Pons (tissue), 1 donor: ENCODE data around the gene CYP2C8.
"Not testable (repeated sequence)": the region's sequence is repeated elsewhere in the genome, so short reads cannot be mapped to it uniquely, and the experiment has no call there.

Experiments used
- DNase-seq: peaks from one replicate; pipeline ENCODE4 v3.0.0-alpha.2; 2016; ENCODE audit warnings: low spot score

Gene CYP2C8

DNA sequence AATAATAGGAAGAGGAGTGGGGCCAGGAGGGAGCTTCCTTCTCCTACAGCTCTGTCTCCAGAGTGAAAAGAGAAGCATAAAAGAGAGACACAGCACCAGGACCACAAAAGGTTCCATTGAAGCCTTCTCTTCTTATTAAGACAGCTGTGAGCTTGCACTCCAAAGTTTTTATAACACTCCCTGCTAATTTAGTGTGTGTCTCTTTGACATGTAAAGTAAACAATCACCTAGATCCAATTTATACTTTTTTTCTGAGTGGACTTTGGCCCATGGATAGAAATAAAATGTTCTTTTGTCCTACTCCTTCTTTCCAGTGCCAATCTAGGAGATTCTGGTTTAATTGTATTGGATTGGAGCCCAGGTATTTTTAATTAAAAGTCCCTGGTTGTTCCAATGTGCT lies at the start of gene CYP2C8:
Gene CYP2C8 (minus strand): TSS at position 212 of the 400 bp plus-strand sequence. CDS start 95 bp downstream, at position 117.
- DNase-seq: no peak

DNA sequence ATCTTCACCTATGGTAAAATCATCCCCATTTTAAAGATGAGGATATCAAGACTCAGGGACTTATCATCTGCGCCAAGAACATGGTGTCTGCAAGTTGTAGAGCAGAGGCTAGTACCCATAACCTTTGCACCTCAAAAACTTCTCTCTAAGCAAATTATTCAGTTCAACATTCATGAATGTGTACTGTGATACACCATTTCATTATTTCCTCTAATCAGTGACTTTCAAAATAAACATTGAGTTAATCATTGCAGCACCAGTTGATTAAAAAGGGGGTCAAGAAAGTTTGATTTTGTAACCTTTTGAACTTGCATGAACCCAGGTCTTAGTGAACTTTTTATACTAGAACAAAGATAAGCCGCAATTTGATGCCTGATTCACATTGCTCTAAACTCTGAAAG lies 47.6 kb upstream of the CYP2C8 start:
- DNase-seq: no peak

DNA sequence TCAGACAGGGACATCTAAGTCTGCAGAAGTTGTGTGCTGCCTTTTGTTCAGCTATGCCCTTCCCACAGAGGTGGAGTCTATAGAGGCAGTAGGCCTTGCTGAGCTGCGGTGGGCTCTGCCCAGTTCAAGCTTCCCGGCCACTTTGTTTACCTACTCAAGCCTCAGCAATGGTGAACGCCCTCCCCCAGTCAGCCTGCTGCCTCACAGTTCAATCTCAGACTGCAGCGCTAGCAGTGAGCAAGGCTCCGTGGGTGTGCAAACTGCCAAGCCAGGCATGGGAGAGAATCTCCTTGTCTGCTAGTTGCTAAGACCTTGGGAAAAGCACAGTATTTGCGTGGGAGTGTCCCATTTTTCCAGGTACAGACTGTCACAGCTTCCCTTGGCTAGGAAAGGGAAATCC lies 41.5 kb upstream of the CYP2C8 start:
- DNase-seq: not testable (repeated sequence)

DNA sequence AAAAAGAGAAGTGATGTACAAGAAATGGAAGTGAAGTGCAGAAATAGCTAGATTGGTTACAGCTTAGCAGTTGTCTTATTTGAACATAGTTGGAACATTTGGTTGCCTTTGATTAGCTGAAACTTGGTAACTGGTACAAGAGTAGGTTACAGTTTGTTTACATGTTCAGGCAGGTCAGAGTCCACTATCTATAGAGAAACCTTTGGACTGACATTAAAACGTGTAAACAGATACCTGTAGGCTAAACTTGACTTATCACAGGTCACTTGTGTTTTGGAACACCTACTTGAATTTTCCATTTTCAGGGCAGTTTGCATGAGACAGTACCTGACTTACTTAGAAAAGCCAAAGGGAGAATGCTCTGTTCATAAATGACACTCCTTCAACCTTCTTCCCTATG lies 28.5 kb upstream of the CYP2C8 start:
- no peak for DNase-seq

DNA sequence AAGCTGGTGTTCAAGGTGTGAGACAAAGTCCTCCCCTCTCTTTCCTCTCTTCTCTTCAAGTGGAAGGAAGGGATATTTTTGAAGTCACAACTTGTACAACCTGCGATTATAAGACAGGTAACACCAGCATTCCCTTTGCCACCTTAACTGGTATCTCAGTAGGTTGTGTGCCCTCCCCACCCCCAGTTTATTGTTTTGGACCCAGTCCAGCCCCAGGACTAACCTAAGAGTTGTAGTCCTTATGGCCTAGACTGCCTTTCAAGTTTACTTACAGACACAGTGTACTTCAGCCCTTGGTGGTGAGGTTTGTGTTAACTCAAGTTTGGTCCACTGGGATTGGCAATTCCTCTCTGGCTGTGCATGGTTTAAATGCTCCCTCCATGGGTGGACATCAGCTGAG lies 26.8 kb upstream of the CYP2C8 start:
- DNase-seq: no peak

DNA sequence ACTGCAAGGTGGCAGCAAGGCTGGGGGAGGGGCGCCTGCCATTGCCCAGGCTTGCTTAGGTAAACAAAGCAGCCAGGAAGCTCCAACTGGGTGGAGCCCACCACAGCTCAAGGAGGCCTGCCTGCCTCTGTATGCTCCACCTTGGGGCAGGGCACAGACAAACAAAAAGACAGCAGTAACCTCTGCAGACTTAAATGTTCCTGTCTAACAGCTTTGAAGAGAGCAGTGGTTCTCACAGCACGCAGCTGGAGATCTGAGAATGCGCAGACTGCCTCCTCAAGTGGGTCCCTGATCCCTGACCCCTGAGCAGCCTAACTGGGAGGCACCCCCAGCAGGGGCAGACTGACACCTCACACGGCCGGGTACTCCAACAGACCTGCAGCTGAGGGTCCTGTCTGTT lies 10.3 kb upstream of the CYP2C8 start:
- DNase-seq: not testable (repeated sequence)

DNA sequence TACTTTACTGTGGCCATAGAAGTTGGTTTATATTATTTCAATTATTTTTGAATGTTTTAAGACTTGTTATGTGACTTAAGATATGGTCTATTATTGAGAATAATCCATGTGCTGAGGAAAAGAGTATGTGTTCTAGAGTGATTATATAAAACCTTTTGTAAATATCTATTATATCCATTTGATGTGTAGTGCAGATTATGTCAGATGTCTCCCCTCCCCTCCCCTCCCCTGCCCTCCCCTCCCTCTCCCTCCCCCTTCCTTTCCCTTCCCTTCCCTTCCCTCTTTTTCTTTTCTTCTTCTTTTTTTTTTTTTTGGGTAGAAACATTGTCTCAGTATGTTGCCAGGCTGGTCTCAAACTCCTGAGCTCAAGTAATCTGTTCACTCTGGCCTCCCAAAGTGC lies 8.3 kb upstream of the CYP2C8 start:
- DNase-seq: no peak

DNA sequence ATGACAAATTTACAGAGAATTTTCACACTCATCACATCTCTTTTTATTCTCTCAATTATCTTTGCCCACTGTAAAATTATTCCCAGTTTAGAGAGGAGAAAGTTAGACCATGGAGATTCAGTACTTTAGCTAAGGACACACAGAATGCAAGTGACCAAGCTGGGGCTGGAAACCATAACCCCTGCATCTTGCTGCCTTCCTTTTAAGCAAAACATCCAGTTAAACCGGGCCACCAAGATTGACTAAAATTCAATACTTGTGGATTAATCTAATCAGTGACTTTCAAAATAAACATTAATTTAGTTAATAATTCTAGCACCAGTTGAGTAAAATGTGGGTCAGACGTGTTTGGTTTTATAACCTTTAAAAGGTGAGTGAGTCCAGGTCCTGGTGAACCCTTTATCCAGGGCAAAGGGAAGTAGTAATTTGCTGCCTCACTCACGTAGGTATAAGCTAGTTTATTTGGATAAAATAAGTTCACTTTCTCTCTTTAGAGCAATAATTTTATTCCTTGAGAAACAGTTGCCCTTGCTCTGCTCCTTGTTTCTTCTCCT lies 1.9 kb upstream of the CYP2C8 start:
- no peak for DNase-seq

DNA sequence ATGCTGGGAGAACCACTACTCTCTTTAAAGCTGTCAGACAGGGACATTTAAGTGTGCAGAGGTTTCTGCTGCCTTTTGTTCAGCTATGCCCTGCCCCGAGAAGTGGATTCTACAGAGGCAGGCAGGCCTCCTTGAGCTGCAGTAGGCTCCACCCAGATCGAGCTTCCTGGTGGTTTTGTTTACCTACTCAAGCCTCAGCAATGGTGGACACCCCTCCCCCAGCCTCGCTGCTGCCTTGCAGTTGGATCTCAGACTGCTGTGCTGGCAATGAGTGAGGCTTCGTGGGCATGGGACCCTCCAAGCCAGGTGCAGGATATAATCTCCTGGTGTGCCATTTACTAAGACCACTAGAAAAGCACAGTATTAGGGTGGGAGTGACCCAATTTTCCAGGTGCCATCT lies 5.2 kb downstream of the CYP2C8 start:
- not testable (repeated sequence) for DNase-seq

DNA sequence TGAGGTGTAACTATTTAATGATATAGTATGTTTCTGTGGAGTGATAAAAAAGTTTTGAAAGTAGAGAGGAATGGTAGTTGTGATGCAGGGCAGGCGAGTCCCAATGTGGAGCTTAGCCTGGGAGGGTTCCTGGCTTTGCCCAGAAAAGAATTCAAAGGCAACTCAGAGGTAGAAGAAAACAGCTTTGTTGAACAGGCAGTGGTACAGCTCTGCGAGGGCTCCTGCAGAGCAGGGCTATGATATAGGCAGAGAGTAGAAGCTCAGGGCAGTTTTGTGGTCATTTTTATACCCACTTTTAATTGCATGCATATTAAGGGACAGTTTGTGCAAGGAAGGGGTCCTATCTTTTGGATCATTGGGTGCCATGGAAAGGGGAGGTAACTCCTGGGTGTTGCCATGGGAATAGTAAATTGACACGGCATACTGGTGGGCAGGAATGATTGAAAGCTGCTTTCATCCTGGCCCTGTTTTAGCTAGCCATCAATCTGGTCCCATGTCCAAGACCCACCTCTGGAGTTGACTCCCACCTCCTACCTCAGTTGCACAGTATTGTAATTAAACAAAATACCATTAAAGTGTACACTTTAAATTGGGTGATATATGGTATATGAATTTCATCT lies 12.4 kb downstream of the CYP2C8 start:
- no peak for DNase-seq

DNA sequence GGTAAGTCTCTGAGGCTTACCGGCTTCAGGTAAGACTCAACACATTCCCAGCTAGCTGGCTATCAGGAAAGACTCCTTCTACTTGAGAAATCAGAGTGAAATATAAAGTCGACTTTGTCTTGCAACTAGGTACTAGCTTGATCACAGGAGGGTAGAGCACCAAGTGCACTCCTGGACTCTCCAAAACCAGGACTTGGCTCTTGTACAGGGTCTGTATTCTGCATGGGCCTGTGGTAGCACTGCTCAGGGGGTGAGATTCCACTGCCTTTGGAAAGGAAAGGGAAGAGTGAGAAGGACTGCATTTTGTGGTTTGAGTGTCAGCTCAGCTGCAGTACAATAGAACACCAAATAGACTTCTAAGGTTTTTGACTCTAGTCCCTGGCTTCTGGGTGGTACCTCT lies 19.4 kb downstream of the CYP2C8 start:
- DNase-seq: no peak

DNA sequence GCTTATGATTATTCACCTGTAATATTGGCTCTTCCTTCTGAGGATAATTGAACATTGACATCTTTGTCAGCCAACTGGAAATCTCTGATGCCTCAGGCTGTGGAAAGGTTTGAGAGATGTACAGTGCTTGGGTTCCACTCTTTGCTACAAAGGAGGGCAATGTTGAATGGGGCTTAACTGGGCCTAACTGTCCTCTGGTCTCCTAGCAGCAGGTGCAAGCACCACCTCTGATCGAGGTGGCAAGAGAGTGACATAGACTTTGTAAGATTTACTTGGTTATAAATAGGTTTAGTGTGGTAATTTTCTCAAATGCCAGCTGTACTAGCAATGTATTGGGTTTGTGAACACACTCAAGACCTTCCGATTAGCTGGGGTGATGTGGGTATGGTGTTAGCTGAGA lies 21.1 kb downstream of the CYP2C8 start:
- no peak for DNase-seq

DNA sequence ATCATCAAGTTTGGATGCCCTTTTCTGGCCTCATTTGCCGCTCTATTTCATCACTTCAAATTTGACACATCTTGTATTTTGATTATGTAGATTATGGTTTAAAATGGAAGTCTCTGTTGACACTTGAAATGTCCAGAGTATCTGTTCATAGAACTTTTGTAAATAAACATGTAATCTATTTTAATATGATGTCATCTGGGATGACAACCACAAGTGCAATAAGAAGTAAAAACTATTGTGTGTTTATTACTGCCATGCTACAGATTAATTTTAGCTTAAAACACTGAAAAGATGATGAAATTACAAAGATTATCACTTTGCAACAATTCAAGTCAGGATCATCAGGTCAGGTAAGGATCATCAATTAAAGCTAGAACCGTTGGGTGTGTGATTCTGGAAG lies 30.0 kb downstream of the CYP2C8 start:
- no peak for DNase-seq

DNA sequence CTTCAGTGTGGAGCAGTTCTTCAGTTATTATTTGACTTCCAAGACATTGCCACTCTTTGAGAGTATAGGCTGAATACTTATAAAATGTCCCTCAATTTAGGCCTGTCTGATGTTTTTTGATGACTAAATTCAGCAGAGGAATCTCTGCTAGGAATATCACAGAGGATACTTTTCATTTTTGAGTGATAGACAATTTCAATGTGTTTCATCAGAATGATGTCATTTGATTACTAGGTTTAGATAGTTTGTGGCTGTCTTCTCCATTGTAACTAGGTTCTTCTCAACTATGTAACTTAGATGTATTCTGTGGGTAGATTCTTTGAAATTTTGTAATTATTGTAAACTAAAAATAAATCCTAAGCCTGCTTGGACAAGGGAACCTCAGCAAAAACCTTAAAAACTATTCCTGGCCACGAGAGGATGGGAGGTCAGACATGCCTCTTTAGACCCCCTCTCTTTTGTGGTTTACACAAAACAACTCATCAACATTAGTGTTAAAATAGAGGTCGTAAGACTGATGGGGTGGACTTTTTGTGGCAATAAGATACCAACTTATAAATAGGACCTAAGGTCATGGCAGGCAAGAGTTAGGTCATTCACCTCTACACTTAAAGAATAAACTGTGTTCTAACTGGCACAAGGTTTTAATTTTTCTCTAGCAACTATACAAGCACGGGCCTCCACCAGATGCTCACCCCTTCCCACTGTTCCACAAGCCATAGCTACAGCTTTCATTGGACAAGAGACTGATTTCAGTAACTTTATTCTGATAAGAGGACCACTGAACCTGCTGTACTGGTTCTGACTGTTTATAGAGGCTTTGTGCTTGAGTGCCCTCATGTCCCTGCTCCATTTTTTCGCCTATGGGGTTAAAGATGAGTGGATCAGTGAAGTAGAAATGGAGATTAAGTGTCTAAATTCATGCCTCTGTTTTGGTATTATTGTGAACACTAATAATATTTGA lies 33.7 kb downstream of the CYP2C8 start:
- no peak for DNase-seq

DNA sequence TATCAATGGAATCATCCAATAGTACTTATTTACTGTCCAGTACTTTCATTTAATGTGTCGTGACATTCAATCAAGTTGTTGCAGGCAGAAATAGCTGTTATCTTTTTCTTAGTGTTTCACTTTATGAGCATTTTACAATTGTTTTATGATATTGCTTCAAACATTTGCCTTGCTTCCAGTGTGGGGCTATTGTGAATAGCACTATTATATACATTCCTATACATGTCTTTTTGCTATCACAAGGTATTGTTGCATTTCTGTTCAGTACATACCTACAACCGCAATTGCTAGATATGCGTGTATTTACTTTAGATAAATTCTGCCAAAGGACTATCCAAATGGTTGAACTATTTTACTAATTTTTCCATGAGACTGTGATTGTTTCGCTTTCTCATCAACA lies 34.9 kb downstream of the CYP2C8 start:
- DNase-seq: no peak

DNA sequence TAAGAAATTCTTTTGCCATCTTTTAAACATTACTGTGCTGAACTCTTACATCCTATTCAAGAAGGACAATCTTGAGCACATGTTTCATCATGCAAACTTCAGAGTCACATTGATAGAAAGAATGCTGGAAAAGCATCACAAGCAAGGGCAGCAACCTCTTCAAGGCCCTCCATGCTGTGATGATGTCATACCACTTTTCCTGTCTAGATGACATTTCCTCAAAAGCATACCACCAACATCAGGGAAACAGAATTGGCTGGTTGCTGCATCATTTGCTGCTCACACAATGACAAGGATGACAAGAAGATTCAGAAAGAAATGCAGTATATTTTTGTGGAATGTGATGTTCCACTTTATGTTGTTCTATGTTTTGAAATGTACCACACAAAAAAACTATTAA lies 37.6 kb downstream of the CYP2C8 start:
- no peak for DNase-seq

DNA sequence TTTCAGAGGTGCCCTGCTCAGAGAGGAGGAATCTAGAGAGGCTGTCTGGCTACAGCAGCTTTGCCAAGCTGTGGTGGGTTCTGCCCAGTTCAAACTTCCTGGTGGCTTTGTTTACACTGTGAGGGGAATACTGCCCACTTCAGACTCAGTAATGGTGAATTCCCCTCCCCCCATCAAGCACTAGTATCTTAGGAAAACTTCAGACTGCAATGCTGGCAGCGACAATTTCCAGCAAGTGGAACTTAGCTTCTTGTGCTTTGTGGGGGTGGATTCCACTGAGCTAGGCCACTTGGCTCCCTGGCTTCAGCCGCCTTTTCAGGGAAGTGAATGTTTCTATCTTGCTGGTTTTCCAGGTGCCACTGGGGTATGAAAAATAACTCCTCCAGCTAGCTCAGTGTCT lies 42.8 kb downstream of the CYP2C8 start:
- no peak for DNase-seq

DNA sequence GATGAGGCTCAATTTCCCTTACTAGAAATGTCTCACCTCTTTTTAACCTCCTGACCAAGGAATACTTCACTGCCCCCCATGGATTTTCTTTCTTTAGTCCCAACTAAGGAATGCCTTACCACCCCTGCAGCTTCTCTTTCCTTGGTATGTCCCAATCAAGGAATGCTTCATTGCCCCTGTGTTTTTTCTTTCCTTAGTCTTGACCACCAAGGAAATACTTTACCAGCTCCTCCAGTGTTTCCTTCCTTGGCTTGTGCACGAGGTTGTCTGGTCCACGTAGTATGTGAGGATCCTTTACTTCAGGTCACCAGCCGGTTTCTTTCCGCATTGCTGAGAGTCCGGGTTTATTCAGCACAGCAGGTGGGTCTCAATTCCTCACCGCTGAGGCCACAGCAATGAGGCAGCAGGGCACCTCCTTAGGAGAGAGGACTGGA lies 71.5 kb downstream of the CYP2C8 start:
- no peak for DNase-seq

DNA sequence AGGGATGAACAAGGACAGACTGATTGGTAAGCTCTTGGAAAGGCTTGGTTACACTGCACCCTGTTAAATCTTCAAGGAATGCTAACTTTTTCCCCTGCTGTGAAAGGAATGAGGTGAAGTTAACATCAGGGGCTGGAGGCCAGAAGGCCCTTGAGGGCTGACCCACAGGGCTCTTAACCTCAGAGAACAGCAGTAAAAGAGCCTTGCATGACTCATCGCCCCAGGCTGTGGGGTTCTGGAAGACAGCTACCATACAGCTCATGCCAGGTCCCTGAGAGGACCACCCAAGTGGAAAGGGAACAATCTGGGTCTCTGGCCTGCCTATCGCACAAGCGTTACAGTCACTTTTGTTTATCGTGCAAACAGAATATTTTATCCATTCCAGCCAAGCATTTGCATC lies 76.5 kb downstream of the CYP2C8 start:
- no peak for DNase-seq

DNA sequence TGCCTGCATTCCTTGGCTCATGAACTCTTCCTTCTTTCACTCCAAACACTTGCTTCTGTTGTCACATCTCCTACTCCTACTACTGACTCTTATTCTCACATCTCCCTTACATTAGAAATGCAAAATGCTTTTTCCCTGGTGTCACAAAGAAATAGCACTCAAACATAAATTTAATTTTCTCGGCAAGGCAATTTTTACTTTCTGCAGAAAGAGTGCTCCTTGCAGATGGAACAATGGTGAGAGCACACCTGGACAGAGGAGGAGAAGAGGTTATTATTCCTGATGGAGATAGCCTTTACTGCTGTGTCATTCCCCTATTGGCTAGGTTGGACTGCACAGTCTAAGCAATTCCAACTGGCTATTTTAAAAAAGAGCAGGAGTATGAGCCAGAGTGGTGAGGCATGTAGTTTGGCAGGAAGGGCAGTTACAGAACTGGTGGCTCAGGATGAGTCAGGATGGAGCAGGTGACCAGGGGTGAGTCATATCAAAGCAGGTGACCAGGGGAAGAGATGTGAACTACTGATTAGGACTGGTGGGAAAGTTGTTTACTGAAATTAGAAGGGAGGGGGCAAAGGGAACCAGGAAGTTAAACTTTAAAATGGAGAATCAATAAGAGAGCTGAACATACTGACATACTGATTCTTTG lies 77.9 kb downstream of the CYP2C8 start:
- no peak for DNase-seq

DNA sequence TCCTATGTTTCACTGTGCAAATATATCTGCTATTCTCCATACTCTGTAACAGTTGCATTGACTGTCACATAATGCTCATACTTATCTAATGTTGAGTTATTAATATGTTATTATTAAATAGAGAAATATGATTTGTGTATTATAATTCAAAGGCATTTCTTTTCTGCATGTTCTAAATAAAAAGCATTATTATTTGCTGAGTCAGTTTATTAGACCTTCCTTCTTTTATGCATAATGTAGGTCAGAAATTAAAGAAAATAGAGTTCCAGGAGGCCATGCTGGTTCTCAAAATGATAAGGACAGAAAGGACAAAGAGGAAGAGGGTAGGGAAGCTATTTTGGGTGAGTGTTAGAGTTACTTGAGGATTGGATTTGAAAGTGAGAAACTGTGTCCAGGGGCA lies 80.1 kb downstream of the CYP2C8 start:
- no peak for DNase-seq
